ENCODE data around the gene SLC22A12.

SLC22A12 gene

GRCh38 chr11:64648551-64648950 is 57.5 kb downstream of the SLC22A12 start:
- TF ChIP-seq, protein P1, sequence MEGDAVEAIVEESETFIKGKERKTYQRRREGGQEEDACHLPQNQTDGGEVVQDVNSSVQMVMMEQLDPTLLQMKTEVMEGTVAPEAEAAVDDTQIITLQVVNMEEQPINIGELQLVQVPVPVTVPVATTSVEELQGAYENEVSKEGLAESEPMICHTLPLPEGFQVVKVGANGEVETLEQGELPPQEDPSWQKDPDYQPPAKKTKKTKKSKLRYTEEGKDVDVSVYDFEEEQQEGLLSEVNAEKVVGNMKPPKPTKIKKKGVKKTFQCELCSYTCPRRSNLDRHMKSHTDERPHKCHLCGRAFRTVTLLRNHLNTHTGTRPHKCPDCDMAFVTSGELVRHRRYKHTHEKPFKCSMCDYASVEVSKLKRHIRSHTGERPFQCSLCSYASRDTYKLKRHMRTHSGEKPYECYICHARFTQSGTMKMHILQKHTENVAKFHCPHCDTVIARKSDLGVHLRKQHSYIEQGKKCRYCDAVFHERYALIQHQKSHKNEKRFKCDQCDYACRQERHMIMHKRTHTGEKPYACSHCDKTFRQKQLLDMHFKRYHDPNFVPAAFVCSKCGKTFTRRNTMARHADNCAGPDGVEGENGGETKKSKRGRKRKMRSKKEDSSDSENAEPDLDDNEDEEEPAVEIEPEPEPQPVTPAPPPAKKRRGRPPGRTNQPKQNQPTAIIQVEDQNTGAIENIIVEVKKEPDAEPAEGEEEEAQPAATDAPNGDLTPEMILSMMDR (conservative IDR thresholded peaks at IDR 0.05; ENCODE audit: low read depth, low read length) = no peak
- H3K4me3 ChIP-seq (ENCODE audit: low read depth, low read length) = no peak overlapping the region
- no peak for DNase-seq (ENCODE audit: low read depth)

GRCh38 chr11:64649291-64649697 is 58.3 kb downstream of the SLC22A12 start:
- TF ChIP-seq, protein P1 (conservative IDR thresholded peaks at IDR 0.05; ENCODE audit: low read depth, low read length) = peak; percentile 75
- peak; percentile 48 for DNase-seq (ENCODE audit: low read depth)
- H3K4me3 ChIP-seq (ENCODE audit: low read depth, low read length) = no peak overlapping the region

DNA sequence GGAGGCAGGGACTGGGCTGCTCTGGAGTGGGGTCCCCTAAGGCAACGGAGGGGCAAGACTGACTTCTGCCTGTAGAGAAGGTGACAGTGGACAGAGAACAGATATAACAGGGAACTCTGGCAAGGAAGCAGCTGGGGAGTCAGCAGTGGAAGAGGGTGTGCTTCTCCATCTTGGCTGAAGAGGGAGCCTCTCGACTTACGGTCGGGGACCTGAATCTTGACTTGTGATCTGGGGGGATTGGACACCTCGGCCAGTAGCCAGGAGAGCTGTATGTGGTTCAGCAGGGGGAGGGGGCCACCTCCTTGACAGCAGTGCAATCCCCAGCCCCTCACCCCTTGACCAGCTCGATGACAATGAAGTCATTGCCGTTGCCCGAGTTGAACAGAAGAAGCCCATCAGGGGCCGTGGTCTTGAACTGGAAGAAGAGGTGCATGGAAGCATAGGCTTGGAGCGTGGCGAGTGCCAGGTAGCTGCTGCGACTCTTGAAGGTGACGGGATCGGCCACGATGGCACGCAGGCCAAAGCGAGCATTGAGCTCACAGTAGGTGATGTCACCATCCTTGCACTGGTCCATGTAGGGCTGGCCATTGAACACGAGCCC is 60.0 kb downstream of the SLC22A12 start:
- TF ChIP-seq, protein P1 (conservative IDR thresholded peaks at IDR 0.05; ENCODE audit: low read depth, low read length) = peak; percentile 76
- DNase-seq (ENCODE audit: low read depth) = peak; percentile 64
- H3K4me3 ChIP-seq (ENCODE audit: low read depth, low read length) = no peak overlapping the region
